NCI-H748 treated with DMSO at 0.1 percent for 48 hours (cell line): Measurements from ENCODE around the gene LLGL2.
A peak's percentile ranks its signal among the peaks of the same experiment; 100 is the strongest.
"Not testable (repeated sequence)": the region's sequence is repeated elsewhere in the genome, so short reads cannot be mapped to it uniquely, and the experiment has no call there.

Experiments used
- DNase-seq: peaks from one replicate; lab custom pipeline; 2025; lab: John Stamatoyannopoulos, UW

LLGL2 gene

DNA sequence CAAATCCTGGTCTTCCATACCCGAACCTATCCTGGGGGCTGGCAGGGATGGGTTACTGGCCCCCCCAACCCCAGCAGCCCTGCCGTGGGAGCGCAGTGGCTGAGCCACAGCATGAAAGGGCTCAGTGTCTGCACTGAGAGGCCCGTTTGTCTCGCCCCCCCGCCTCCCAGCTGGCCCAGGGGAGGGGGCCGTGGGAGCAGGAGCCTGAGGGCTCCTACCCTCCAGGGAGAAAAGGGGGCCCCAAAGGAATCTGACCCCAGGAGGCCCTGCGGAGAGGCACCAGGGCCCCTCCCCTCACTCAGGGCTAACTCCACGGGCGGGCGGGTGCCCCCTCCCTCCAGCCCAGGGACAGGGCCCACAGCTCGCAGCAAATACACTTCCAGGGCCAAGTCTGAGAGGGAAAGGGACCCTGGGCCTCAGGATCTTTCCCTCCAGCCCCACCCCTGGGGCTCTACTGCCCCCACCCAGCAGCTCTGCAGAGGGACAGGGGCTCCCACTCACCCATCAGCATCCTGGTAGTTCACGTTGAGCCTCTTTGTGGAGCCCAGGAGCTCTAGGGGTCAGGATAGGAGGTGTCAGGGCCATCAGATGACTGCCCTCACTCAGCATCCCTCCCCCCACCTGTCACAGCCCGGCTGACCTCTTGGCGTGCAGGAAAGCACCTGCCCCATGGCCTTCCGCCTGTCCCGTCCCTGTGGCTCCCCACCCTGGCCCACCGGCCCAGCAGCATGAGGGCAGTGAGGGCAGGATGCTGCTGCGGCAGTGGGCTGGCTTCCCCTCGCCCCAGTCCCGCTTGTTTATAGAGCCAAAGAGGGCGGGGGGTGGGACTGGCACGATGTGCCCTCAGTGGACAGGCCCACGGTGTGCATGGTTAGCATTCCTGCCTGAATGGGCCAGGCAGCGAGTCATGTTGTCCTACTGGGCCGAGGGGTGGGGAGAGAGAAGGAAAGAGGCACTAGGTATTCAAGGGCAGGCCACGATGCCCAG lies 17.5 kb upstream of the LLGL2 start:
- DNase-seq: no peak

DNA sequence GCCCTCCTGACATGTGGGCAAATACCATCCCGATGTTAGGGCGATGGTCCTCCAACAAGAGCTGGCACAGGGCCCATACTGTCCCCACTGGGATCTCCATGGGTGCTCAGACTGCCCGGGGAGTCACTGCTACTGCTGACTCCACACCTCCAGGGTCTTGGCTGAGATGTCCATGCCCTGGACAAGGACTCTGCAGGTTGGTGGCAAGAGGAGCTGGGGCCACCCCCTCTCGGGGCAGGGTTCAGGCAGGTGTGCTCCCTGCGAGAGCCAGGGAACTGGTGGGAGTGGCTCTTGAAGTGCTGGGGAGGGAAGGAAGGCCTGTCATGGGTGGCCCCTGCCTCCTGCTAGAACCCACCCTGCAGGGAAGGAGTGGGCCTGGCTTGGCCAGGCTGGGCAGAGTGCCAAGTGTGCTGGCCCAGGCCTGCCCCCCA lies 16.6 kb upstream of the LLGL2 start:
- DNase-seq: no peak

- no peak for DNase-seq
These were observed 15.8 kb upstream of the LLGL2 start for GRCh38 chr17:75509528-75510258.

DNA sequence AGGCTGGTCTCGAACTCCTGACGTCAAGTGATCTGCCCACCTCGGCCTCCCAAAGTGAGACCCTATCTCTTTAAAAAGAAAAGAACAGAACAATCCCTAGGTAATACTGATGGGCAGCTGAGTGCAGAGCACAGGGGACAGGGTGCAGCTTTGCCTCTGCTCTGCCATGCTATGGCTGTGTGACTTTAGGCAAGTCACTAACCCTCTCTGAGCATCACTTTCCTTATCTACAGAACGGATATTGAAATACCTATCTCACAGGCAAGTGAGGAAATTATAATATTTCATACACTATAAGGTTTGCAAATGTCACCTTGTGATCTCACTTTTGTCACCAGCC lies 14.3 kb upstream of the LLGL2 start:
- DNase-seq: no peak

- no peak for DNase-seq
These were observed 13.6 kb upstream of the LLGL2 start for GRCh38 chr17:75511610-75512575.

DNA sequence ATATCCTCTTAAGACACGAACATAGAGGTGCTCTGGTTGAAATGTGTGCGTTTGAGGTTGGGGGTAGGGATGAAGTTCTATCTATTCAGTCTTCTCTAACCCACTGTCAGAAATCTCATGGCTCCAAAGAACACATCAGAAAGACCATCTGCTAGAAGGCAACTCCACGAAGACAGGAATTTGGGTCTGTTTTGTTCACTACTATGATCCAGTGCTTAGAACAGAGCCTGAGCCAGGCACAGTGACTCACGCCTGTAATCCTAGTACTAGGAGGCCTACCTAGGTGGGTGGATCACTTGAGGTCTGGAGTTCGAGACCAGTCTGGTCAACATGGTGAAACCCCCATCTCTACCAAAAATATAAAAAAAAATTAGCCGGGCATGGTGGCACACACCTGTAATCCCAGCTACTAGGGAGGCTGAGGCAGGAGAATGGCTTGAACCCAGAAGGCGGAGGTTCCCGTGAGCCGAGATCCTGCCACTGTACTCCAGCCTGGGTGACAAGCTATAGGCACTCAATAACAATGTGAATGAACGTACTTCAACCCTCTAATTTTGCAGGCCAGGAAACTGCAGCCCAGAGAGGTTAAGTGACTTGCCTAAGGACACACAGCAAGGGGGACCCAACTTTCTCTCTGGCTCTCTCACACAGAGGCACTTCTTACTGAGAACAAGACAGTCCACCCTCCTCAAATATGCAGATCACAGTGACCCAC lies 12.4 kb upstream of the LLGL2 start:
- no peak for DNase-seq

- no peak for DNase-seq
These were observed 11.9 kb upstream of the LLGL2 start for GRCh38 chr17:75513641-75514000.

GRCh38 chr17:75514299-75514918 lies 11.1 kb upstream of the LLGL2 start:
- no peak for DNase-seq

DNA sequence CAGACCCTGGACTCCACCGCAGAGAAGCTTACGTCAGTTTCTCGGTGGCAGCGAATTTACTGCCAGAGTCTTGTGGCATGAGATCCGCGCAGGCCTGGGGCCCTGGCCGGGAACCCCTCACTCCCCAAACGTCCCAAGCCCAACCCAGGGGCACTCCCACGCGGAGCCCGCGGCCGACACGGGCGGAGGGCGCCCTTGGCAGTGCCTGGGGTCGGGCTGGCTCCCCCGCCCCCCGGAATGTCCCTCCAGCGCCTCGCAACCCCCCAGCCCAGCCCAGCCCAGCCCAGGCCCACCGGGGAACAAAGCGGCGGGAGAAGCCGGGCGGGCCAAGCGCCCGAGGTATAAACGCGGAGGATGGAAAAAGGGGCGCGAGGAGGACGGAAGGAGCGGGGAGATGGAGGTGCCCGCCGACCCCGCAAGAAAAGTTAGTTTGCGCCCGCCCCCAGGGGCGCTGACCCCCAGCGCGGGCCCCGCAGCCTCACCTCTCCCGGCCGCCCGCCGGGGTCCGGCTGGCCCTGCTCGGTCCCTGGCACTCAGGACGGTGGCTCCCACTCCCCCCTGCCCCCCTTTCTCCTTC lies 10.5 kb upstream of the LLGL2 start:
- no peak for DNase-seq

GRCh38 chr17:75515496-75516254 lies 9.8 kb upstream of the LLGL2 start, which contains the start of gene CASKIN2:
CASKIN2 (minus strand) TSS chr17:75515537; CDS start chr17:75513804, 1,733 bp downstream.
- peak; percentile 45 for DNase-seq

DNA sequence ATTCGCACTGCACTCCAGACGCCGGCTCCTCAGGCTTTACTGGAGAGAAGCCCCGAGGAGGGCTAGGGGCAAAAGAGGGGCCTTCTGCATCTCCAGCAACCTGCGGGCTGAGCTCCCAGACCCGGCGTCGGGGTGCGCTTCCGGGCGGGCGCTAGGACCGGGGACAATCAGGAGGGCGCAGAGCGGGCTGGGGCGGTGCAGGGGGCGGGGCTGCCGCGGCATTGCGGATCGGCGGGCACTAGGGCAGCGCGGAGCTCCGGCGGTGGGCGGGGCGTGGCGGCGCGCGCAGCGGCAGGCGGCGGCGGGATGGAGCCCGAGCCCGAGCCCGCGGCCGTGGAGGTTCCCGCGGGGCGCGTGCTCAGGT lies 9.3 kb upstream of the LLGL2 start, which contains the start of gene TSEN54:
Gene TSEN54 (plus strand): TSS at position 274 of the 364 bp plus-strand sequence. CDS start 33 bp downstream, at position 307.
- DNase-seq: peak; percentile 50

GRCh38 chr17:75516619-75517296 lies 8.7 kb upstream of the LLGL2 start:
- no peak for DNase-seq

DNA sequence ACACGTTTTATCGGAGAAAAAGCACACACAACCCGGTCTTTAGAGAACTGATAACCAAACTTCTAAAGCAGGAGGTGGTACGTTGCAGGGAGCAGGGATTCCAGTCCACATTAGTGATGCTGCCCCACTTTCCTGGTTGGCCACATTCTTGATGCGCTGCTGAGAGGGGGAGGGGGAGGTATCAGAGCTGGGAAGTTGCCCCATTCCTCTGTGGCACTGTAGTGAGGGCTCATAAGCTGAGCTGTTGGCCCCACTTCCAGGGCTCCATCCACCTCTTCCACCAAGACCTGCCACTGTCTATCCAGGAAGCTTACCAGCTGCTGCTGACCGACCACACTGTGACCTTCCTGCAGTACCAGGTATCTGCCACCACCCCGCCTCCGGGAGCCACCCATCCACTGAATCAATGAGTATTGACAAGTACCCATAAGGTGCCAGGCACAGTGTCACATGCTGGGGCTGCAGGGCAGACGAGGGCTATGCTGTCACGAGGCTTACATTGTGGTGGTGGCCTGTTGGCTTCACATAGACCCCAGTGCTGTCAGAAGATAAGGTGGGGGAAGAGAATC lies 8.1 kb upstream of the LLGL2 start:
- DNase-seq: no peak

DNA sequence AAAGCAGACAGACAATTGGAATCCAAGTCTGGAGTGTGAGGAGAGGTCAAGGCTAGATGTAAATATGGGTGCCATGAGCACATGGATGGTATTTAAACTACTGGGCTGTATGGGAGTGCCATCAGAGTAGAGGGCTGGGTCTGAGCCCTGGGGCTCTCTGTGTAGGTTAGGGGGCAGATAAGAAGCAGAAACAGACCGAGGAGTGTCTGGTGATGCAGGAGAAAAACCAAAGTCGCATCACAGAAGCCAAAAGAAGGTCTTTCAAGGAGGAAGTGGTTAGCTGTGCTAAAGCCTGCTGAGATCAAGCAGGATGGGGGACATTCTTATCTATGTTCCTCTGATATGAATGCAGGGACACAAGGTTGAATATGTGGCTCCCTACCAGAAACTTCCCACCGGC lies 7.3 kb upstream of the LLGL2 start:
- DNase-seq: no peak

- DNase-seq: no peak
These were observed 6.4 kb upstream of the LLGL2 start for GRCh38 chr17:75518983-75519537.

DNA sequence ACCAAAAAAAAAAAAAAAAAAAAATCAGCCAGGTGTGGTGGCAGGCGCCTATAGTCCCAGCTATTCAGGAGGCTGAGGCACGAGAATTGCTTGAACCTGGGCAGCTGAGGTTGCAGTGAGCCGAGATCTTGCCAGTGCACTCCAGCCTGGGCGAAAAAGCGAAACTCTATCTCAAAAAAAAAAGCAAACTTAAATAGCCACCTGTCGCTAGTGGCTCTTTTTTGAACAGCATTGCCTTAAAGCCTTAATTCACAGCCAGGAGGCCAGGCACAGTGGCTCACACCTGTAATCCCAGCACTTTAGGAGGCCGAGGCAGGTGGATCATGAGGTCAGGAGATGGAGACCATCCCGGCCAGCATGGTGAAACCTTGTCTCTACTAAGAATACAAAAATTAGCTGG lies 5.1 kb upstream of the LLGL2 start:
- not testable (repeated sequence) for DNase-seq

GRCh38 chr17:75521290-75521689 lies 4.2 kb upstream of the LLGL2 start:
- no peak for DNase-seq

DNA sequence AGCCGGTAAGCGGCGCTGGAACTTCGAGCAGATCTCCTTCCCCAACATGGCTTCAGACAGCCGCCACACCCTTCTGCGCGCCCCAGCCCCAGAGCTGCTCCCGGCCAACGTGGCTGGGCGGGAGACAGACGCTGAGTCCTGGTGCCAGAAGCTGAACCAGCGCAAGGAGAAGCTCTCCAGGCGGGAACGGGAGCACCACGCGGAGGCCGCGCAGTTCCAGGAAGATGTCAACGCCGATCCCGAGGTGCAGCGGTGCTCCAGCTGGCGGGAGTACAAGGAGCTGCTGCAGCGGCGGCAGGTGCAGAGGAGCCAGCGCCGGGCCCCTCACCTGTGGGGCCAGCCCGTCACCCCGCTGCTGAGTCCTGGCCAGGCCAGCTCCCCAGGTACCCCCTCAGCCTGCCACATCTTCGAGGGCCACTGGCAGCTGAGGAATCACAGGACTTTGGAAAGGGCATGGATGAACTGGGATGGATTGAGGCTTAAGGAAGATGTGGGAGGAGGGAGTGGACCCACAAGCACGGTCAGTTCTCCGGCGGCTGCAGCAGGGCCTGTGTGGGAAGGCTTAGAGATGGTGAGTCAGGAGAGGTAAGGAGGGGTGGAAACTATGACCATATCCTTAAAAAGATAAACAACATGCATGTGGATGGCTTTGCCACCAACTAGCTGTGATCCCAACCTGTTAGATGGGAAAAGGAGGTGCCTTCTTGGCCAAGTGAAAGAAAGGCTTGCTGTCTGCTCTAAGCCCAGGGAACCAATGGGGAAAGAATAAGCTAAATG lies 3.4 kb upstream of the LLGL2 start:
- DNase-seq: no peak
